Smooth muscle cell (in vitro differentiated cells): ENCODE data around the gene TMEM60. TPM values are rescaled to one million over a fixed set of nuclear protein-coding genes. Genes with fewer than 3 reads are reported as not detected.

Experiments used
- DNase-seq: peaks from one replicate; lab custom pipeline; 2025; ENCODE audit not compliant: unreplicated experiment; lab: John Stamatoyannopoulos, UW
- H2AFZ ChIP-seq: fragments of 200-600 bp; sonication (generic); 2 replicates; pipeline ENCODE4 v1.6.0; 2016; ENCODE audit warnings: antibody characterized with exemption, low read depth, mild to moderate bottlenecking
- H3F3A ChIP-seq: fragments of 200-600 bp; sonication (generic); 2 replicates; pipeline ENCODE4 v1.6.0; 2017; ENCODE audit warnings: antibody characterized with exemption, low read depth
- H3K27ac ChIP-seq: fragments of 200-600 bp; sonication (generic); 2 replicates; pipeline ENCODE4 v1.5.1; 2016; ENCODE audit warnings: low read depth, mild to moderate bottlenecking
- H3K27me3 ChIP-seq: fragments of 200-600 bp; sonication (generic); 2 replicates; pipeline ENCODE4 v1.6.1; 2016; ENCODE audit warnings: low read depth, mild to moderate bottlenecking
- H3K36me3 ChIP-seq: fragments of 200-600 bp; sonication (generic); 2 replicates; pipeline ENCODE4 v1.5.1; 2016; ENCODE audit warnings: low read depth
- H3K4me1 ChIP-seq: fragments of 200-600 bp; sonication (generic); 2 replicates; pipeline ENCODE4 v1.5.1; 2016; ENCODE audit warnings: low read depth
- H3K4me2 ChIP-seq: fragments of 200-600 bp; sonication (generic); 2 replicates; pipeline ENCODE4 v1.6.0; 2016; ENCODE audit warnings: mild to moderate bottlenecking
- H3K4me3 ChIP-seq: fragments of 200-600 bp; sonication (generic); 2 replicates; pipeline ENCODE4 v1.5.1; 2016; ENCODE audit warnings: mild to moderate bottlenecking
- H3K79me2 ChIP-seq: fragments of 200-600 bp; sonication (generic); 2 replicates; pipeline ENCODE4 v1.6.0; 2016; ENCODE audit warnings: low read depth, mild to moderate bottlenecking
- H3K9ac ChIP-seq: fragments of 200-600 bp; sonication (generic); 2 replicates; pipeline ENCODE4 v1.6.0; 2016; ENCODE audit warnings: low read depth
- H3K9me3 ChIP-seq: fragments of 200-600 bp; sonication (generic); replicated peaks from 2 replicates; pipeline ENCODE4 v1.5.1; 2016; ENCODE audit warnings: low read depth
- H4K20me1 ChIP-seq: fragments of 200-600 bp; sonication (generic); 2 replicates; pipeline ENCODE4 v1.6.0; 2016; ENCODE audit warnings: low read depth
- CTCF ChIP-seq: fragments of 200-600 bp; sonication (generic); IDR thresholded peaks from 2 replicates; pipeline ENCODE4 v1.5.1; 2017; ENCODE audit warnings: borderline replicate concordance, mild to moderate bottlenecking, antibody characterized with exemption; ENCODE audit not compliant: insufficient read depth, poor library complexity, severe bottlenecking
- WGBS: methylation state at CpG from one replicate; pipeline ENCODE4 v1.1.7; 2016; ENCODE audit warnings: low lambda C conversion rate; 5-methylcytosine and 5-hydroxymethylcytosine counted together
- polyA plus RNA-seq: library from polyadenylated mRNA; unstranded; fragments of >200 nt; fragmentation: Nextera tagmentation; extraction: Ambion mirVana; gene quantifications from 2 replicates; pipeline ENCODE4 v1.2.1, GENCODE V29; 2016
- total RNA-seq: library from RNA; depleted of rRNA; stranded (reverse); fragments of >200 nt; gene quantifications from 2 replicates; pipeline ENCODE4 v1.2.3, GENCODE V29; 2014

TMEM60 gene
- total and polyA plus RNA-seq, 2 experiments from 2014 or later = 12.1 to 28.0 TPM

- H3K79me2 ChIP-seq = peaks cover 53% of the 10 kb centered on the region
Observed at GRCh38 chr7:77760809-77761453, 37.3 kb downstream of the TMEM60 start.

GRCh38 chr7:77759294-77759889 lies 38.8 kb downstream of the TMEM60 start:
- H3K27ac ChIP-seq = no peak overlapping the region
- peak; percentile 86 for TF ChIP-seq CTCF
- H3K36me3 ChIP-seq = no peaks in the 10 kb centered on the region
- peaks cover 45% of the 10 kb centered on the region for H3K79me2 ChIP-seq
- peak; percentile 10 for DNase-seq
- WGBS = 20% methylated on average over 3 of the region's 3 CpGs
- H3K9me3 ChIP-seq = no peaks in the 10 kb centered on the region
- H3K9ac ChIP-seq = no peak overlapping the region
- peaks cover 16% of the 10 kb centered on the region for H4K20me1 ChIP-seq
- H3K27me3 ChIP-seq = no peaks in the 10 kb centered on the region
- no peak overlapping the region for H2AFZ ChIP-seq
- no peak overlapping the region for H3K4me3 ChIP-seq
- H3K4me2 ChIP-seq = no peak overlapping the region
- H3K4me1 ChIP-seq = no peaks in the 10 kb centered on the region
- H3F3A ChIP-seq = no peaks in the 10 kb centered on the region

More at GRCh38 chr7:77760809-77761453, 37.3 kb downstream of the TMEM60 start:
- TF ChIP-seq CTCF = no peak
- no peaks in the 10 kb centered on the region for H3K36me3 ChIP-seq
- no peaks in the 10 kb centered on the region for H3F3A ChIP-seq
- H3K27ac ChIP-seq = no peak overlapping the region
- H3K27me3 ChIP-seq = no peaks in the 10 kb centered on the region
- H4K20me1 ChIP-seq = peaks cover 13% of the 10 kb centered on the region
- H3K9ac ChIP-seq = no peak overlapping the region
- H2AFZ ChIP-seq = no peak overlapping the region
- DNase-seq = no peak
- H3K4me3 ChIP-seq = no peak overlapping the region
- no peaks in the 10 kb centered on the region for H3K4me1 ChIP-seq
- H3K4me2 ChIP-seq = no peak overlapping the region
- H3K9me3 ChIP-seq = no peaks in the 10 kb centered on the region
- WGBS = 92% methylated on average over 10 of the region's 10 CpGs

GRCh38 chr7:77757589-77757988 lies 40.6 kb downstream of the TMEM60 start:
- TF ChIP-seq CTCF = no peak
- H3K4me1 ChIP-seq = no peaks in the 10 kb centered on the region
- H2AFZ ChIP-seq = no peak overlapping the region
- no peak overlapping the region for H3K9ac ChIP-seq
- no peaks in the 10 kb centered on the region for H3K9me3 ChIP-seq
- no peak overlapping the region for H3K4me3 ChIP-seq
- no peaks in the 10 kb centered on the region for H3K27me3 ChIP-seq
- no peak overlapping the region for H3K27ac ChIP-seq
- peaks cover 50% of the 10 kb centered on the region for H3K79me2 ChIP-seq
- no peaks in the 10 kb centered on the region for H3F3A ChIP-seq
- no peak overlapping the region for H3K4me2 ChIP-seq
- H3K36me3 ChIP-seq = no peaks in the 10 kb centered on the region
- no peak for DNase-seq
- 80% methylated on average over 1 of the region's 1 CpG for WGBS
- H4K20me1 ChIP-seq = peaks cover 13% of the 10 kb centered on the region
